Ramos (cell line): Measurements from ENCODE around the gene FNIP1.
"Not testable (repeated sequence)": the region's sequence is repeated elsewhere in the genome, so short reads cannot be mapped to it uniquely, and the experiment has no call there.

Source experiments
- in situ Hi-C: fragments of 300-500 bp; cut with MboI; formaldehyde crosslinking; loops from one replicate; pipeline ENCODE4 v1.14.3; 2022; ENCODE audit warnings: low sequenced_read_pairs; ENCODE audit not compliant: unreplicated experiment

Gene FNIP1

GRCh38 chr5:131756942-131757341 lies 39.9 kb downstream of the FNIP1 start:
- in situ Hi-C loops = no loop called here

- in situ Hi-C loops = no loop called here
Observed at GRCh38 chr5:131754363-131754762, 42.5 kb downstream of the FNIP1 start.

- in situ Hi-C loops = no loop called here
Observed at GRCh38 chr5:131751506-131751905, 45.3 kb downstream of the FNIP1 start.

GRCh38 chr5:131749723-131750470 lies 46.9 kb downstream of the FNIP1 start:
- in situ Hi-C loops = no loop called here

GRCh38 chr5:131749138-131749537 lies 47.7 kb downstream of the FNIP1 start:
- in situ Hi-C loops = no loop called here

- in situ Hi-C loops = no loop called here
Observed at GRCh38 chr5:131747180-131748105, 49.4 kb downstream of the FNIP1 start.

- in situ Hi-C loops = no loop called here
Observed at GRCh38 chr5:131746423-131746822, 50.4 kb downstream of the FNIP1 start.

GRCh38 chr5:131745703-131746102 lies 51.1 kb downstream of the FNIP1 start:
- in situ Hi-C loops = no loop called here

- in situ Hi-C loops = no loop called here
Observed at GRCh38 chr5:131745155-131745554, 51.7 kb downstream of the FNIP1 start.

GRCh38 chr5:131740477-131740876 lies 56.3 kb downstream of the FNIP1 start:
- in situ Hi-C loops = no loop called here

- in situ Hi-C loops = no loop called here
Observed at GRCh38 chr5:131735393-131735792, 61.4 kb downstream of the FNIP1 start.

- in situ Hi-C loops = not testable (repeated sequence)
Observed at GRCh38 chr5:131734939-131735338, 61.9 kb downstream of the FNIP1 start.

- in situ Hi-C loops = not testable (repeated sequence)
Observed at GRCh38 chr5:131729292-131729691, 67.5 kb downstream of the FNIP1 start.

GRCh38 chr5:131724089-131724488 lies 72.7 kb downstream of the FNIP1 start:
- in situ Hi-C loops = not testable (repeated sequence)

GRCh38 chr5:131720714-131721113 lies 76.1 kb downstream of the FNIP1 start:
- in situ Hi-C loops = no loop called here

GRCh38 chr5:131719564-131719963 lies 77.3 kb downstream of the FNIP1 start:
- in situ Hi-C loops = no loop called here

GRCh38 chr5:131718487-131719014 lies 78.3 kb downstream of the FNIP1 start:
- in situ Hi-C loops = no loop called here

GRCh38 chr5:131717164-131717563 lies 79.7 kb downstream of the FNIP1 start:
- in situ Hi-C loops = not testable (repeated sequence)

- in situ Hi-C loops = no loop called here
Observed at GRCh38 chr5:131716650-131717049, 80.2 kb downstream of the FNIP1 start.

GRCh38 chr5:131710391-131710790 lies 86.4 kb downstream of the FNIP1 start:
- in situ Hi-C loops = no loop called here

GRCh38 chr5:131709043-131709442 lies 87.8 kb downstream of the FNIP1 start:
- in situ Hi-C loops = no loop called here
